GM04503 (cell line): Measurements from ENCODE around the gene KCNMA1.

ENCODE experiments used
- DNase-seq: peaks from one replicate; pipeline ENCODE4 v3.0.0-alpha.2; 2012; ENCODE audit warnings: low read depth

Gene KCNMA1

DNA sequence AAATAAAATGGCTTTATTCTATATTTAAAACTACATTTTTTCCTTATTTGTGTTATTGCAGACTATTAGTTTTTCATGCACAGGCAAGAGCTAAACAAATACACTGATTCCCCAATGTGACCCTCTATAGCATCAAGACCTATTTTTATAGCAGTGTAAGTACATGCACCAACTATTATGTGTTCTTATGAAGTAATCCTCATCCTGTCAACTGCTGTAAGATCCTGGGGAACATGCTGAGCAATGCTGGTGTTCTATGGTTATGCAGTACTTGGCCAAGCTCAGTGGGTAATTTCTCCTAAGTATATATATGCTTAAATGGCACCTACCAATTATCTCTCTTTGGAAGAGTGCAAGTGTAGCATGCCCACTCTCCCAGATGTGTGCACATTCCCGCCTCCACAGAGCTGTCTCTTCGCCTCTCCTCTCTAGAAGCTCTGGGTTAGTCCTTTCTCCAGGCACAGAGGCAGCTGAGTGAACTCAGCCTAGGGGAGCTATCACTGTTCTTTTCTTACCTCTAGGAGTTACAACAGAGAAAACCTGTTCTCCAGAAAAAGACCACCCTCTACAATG lies 428.8 kb downstream of the KCNMA1 start:
- no peak for DNase-seq

GRCh38 chr10:77207828-77208185 lies 429.8 kb downstream of the KCNMA1 start:
- no peak for DNase-seq

DNA sequence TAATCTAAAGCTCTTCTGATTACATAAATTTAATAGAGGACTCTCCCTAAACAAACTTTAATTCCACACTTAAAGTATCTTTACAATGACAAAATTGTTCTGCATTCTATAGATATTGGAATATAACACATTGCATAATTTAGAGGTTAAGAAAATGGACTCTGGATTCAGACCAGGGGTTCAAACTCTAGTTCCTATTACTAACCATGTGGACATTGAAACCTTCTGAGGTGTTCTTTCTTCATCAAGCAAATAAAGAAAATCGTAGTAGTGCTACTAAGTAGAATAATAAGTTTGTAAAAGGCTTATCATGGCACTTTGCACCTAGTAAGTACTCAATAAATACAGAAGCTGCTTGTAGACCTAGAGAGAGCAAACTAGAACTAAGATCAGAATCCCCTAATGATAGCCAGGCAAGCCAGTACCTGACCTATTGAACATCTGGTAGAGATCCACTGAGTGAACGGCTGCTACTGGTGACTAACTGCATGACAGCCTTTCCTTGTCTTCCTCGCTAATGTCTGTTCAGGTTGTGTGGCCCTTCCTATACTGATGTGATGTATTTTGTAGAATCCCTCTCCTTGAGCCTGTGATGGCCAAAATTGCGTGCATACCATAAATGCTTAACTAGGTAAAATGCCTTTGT lies 430.3 kb downstream of the KCNMA1 start:
- DNase-seq = no peak

DNA sequence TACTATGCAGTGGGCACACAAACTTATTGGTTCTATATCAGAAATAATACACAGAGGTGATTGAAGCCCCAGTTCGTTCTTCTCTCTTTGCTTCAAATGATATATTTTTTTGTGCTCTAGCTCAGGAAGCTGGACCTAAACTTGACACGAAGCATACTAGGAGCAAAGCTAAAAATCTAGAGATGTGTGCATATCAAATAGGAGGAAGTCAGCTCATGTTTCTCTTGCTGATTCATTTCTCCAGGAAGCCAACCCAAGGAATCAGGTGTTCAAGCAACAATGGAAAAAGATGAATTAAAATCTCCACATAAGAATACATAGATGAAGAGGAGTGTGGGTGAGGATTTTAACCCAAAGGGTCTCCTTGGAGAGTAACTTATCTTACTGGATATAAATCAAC lies 432.5 kb downstream of the KCNMA1 start:
- no peak for DNase-seq

GRCh38 chr10:77204171-77204570 lies 433.4 kb downstream of the KCNMA1 start:
- no peak for DNase-seq

- DNase-seq = no peak
These were observed 434.8 kb downstream of the KCNMA1 start for GRCh38 chr10:77202857-77203256.

GRCh38 chr10:77201135-77202106 lies 436.2 kb downstream of the KCNMA1 start:
- DNase-seq = no peak

GRCh38 chr10:77197544-77197943 lies 440.1 kb downstream of the KCNMA1 start:
- DNase-seq = no peak

DNA sequence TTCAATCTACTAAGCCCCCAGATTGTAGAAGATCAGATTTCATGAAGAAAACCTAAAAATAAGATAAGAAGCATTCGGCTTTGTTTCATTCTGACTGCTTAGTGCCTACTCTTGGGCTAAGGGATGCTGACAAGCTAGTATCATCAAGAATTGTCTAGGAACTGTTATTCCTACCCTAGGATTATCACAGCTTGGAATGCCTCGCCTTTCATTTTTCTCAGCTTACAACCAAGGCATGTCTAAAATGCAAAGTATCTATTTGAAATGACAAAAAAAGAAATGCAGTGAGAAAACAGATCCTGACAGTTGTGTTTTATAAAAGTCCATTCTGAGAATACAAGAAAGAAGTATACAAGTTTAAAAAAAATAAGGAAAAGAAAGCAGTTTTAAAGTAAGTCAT lies 441.0 kb downstream of the KCNMA1 start:
- no peak for DNase-seq

DNA sequence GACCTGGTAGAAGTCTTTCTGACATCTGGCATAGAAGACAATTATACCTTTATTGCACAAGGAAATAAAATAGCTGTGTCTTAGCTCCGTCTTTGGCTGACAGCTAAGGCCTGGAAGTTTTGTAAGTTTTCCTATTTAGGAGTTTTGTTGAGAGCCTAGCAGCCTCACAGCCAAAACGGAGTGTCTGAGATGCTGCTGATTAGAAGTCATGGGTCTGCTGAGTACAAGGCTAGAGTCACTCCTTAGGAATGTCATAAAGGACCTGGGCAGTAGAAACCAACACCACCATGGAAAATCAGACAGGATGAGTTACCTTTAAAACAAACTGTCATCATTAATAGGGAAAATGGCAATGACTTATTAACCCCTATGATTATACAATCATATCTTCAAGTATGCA lies 442.5 kb downstream of the KCNMA1 start:
- DNase-seq = peak; percentile 82

DNA sequence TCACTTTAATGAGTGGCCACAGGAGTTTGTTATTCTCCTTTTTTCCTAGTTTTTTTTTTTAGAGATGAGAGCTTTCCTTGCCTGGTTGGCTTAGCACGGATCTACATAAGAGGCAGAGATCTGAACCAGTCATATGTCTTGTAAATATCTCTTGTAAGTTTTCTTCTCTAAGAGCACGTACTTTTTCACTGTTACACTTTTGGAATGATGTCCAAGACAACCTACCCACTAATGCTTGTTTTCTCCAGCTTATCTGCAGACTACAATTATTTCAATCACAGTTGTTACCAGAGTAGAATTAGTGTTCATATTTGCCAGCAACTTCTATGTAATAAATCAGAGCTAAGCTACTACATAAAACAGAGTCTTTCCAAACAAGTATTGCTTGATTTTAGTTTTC lies 444.6 kb downstream of the KCNMA1 start:
- DNase-seq = no peak

- no peak for DNase-seq
These were observed 445.2 kb downstream of the KCNMA1 start for GRCh38 chr10:77192402-77192801.

- no peak for DNase-seq
These were observed 446.1 kb downstream of the KCNMA1 start for GRCh38 chr10:77191324-77192049.

DNA sequence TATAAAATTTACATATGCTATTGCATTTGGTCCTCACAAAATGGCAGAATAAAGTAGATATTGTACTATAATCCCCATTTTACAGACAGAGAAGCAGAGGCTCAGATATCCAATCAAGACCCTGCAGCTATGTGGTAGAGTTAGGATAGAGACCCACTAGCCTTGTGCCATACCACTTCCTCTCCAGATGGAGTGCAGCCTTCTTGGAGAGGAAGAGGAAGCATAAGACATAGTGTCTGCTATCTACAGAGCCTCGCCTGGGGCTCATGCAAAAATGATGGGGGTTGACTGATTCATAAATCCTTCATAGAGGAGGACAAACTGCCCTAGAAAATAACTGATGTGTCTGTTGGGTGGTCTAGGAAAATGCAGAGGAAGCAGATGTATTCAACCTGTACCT lies 447.3 kb downstream of the KCNMA1 start:
- no peak for DNase-seq

GRCh38 chr10:77189520-77189919 lies 448.1 kb downstream of the KCNMA1 start:
- DNase-seq = no peak

DNA sequence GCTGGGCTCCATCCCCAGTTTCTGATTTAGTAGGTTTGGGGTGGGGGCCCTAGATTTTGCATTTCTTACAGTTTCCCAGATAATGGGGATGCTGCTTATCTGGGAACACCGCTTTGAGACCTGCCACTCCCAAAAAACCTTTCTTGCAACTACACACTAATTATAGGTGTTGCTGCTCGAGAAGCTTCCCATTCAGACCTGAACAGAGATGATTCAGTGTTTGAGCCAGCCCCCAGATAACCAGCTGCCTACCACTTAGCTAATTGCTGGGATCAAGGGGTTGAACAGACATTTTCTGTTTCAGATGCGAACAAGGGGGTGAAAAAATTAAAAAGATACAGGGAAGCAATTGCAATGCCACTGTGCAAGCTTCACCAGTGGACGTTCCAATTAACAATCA lies 448.5 kb downstream of the KCNMA1 start:
- no peak for DNase-seq

DNA sequence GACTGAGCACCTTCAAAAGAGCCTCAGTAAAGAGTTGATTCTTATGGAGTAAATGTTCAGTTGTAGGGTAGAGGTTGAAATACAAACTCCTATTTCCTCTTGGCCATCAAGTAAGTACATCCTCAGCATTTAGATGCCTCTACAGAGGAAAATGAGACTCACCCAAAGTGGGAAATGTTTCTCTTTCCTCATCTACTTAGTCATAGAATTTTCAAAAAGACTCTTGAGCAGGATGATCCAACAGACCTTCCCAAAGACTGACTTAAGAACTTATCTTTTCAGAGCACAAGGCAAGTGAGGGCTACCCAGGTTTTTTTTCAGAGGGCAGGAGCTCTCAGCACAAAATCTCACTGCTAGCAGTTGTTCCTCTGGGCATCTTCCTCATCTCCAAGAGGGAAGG lies 449.1 kb downstream of the KCNMA1 start:
- no peak for DNase-seq

DNA sequence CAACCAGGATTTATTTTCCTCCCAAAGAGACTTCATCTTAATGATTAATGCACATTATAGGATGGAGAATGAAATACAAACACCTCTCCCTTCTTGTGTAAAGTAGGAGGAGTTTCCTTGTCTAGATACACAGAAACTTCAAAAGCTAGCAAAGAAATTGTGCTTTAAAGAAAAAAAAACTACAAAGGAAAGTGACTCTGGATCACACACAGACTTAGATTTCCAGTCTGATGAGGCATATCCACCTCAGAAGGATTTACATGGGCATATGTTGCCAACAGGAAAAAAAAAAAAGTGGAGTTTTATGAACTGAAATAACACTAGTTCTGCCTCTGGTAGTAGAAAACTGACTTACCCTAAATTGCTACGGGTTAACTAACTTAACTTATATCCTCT lies 449.6 kb downstream of the KCNMA1 start:
- DNase-seq = no peak

DNA sequence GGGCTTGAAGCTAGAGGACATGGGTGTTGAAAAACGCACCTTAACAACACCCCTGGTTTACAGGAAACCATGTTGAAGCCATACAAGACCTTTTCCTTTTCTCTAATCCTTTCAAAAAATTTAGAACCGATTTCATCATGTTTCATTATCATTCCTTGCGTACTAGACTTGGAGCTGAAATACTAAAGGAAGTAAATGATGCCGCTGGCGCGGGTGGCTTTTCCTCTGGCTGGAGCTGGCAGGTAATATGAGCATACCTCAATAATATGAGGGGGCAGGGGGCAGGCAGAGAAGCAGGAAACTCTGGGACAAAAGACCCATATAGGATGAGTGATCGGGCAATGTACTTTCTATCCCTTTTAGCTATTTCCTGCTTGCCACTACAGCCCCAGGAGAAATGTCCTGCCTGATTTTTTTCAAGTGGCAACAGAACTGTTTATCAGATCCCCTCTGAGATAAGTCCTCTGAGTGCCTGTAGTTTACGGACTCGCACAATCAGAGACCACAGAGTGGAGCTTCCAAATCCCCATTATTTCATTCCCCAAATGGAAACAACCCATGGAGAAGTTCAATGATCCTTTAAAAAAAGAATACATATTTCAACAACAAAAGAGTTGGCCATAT lies 450.1 kb downstream of the KCNMA1 start:
- DNase-seq = no peak

DNA sequence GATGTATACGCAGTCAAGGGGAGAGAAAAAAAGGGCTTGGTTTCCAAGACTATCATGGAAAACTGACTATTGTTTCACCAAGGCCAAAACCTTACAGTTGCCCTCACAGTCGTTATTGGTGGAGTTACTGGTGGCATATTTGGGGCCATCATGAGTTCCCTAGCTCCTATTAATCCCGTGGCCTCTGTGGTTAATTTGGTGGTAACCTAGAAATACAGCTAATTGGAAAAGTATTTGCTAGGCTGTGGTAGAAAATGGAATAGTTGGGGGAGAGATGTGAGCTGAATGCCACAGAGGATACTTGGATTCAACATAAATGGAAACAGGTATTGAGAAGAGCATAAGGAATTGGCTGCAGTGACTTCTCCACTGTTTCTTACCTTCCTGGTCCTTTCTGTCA lies 450.7 kb downstream of the KCNMA1 start:
- no peak for DNase-seq

- DNase-seq = no peak
These were observed 451.9 kb downstream of the KCNMA1 start for GRCh38 chr10:77185696-77186095.

- no peak for DNase-seq
These were observed 454.8 kb downstream of the KCNMA1 start for GRCh38 chr10:77182803-77183202.
